Measurements from ENCODE around the gene TSN. TPM values are rescaled to one million over a fixed set of nuclear protein-coding genes. Genes with fewer than 3 reads are reported as not detected.

TSN gene
- total and polyA plus RNA-seq, 2 experiments from 2014 or later = 62.5 to 94.8 TPM

DNA sequence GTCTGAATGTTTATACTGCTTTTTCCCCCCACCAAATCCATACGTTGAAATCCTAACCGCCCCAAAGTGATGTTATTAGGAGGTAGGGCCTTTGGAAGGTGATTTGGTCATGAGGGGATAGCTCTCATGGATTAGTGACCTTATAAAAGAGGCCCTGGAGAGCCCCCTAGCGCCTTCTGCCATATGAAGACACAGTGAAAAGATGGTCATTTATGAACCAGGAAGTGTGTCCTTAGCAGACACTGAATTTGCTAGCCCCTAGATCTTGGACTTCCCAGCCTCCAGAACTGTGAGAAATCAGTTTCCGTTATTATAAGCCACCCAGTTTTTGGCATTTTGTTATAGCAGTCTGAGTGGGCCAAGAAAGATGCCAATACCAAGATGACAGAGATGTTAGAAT is 7.2 kb upstream of the TSN start:
- H3K27ac ChIP-seq (ENCODE audit: low read depth) = no peak overlapping the region
- no peaks in the 10 kb centered on the region for H3K4me1 ChIP-seq (ENCODE audit: insufficient read depth)
- no peaks in the 10 kb centered on the region for H3K9me2 ChIP-seq (ENCODE audit: insufficient read depth)
- no peaks in the 10 kb centered on the region for H3K79me2 ChIP-seq (replicated peaks; ENCODE audit: insufficient read depth)
- H3K4me2 ChIP-seq = no peak overlapping the region
- TF ChIP-seq CTCF (conservative IDR thresholded peaks at IDR 0.05; ENCODE audit: low read depth in 2 of 2) (peak; percentile 66 to 67), JUNB (IDR thresholded peaks at IDR 0.05; ENCODE audit: unreplicated experiment) (no peak)
- H3K4me3 Mint-ChIP-seq = no peak overlapping the region
- peak; percentile 82 for ATAC-seq
- no peaks in the 10 kb centered on the region for H3K36me3 ChIP-seq (ENCODE audit: insufficient read depth)
- no peak overlapping the region for H2AFZ ChIP-seq
- H4K20me1 ChIP-seq (replicated peaks; ENCODE audit: insufficient read depth) = no peaks in the 10 kb centered on the region
- H3K4me1 Mint-ChIP-seq = no peaks in the 10 kb centered on the region
- H3K27ac Mint-ChIP-seq = no peak overlapping the region
- H3K27me3 ChIP-seq (ENCODE audit: insufficient read depth) = no peaks in the 10 kb centered on the region
- H3F3A ChIP-seq (replicated peaks; ENCODE audit: low read depth) = no peaks in the 10 kb centered on the region
- no peaks in the 10 kb centered on the region for H3K27me3 Mint-ChIP-seq (ENCODE audit: insufficient read depth, low read depth, poor library complexity)
- no peaks in the 10 kb centered on the region for H3K36me3 Mint-ChIP-seq (ENCODE audit: low read depth)
- peak; percentile 67 for DNase-seq (ENCODE audit: low spot score)
- no peak overlapping the region for H3K4me3 ChIP-seq
- H3K9me3 Mint-ChIP-seq = no peaks in the 10 kb centered on the region

DNA sequence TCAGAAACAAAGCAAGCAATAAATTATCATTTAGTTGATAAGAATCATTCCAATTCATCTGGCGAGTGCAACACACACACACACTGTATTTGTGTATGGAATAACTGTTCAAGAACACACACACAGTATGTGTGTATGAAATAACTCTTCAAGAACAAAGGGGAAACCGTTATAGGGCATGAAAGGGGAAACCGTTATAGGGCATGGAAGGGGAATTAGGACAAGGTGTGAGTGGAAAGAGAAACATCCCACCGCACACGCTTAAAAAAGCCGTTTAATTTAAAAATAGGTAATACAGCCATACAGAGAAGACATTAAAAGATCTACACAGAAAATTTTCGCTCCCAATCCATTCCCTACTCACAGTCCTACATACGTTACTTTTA is 607 bp upstream of the TSN start:
- Histone ChIP-seq H3K27ac (ENCODE audit: low read depth) (no peak overlapping the region), H3K36me3 (ENCODE audit: insufficient read depth) (peaks cover 17% of the 10 kb centered on the region; the same call in 1 of the 2 replicates), H3K4me3 (peak overlapping the region; percentile 99), H3K4me1 (ENCODE audit: insufficient read depth) (peaks cover 14% of the 10 kb centered on the region), H3K9me2 (ENCODE audit: insufficient read depth) (no peaks in the 10 kb centered on the region), H3K27me3 (ENCODE audit: insufficient read depth) (no peaks in the 10 kb centered on the region), H3K79me2 (replicated peaks; ENCODE audit: insufficient read depth) (peaks cover 49% of the 10 kb centered on the region), H3F3A (replicated peaks; ENCODE audit: low read depth) (0 out of 2 replicates have a peak, but pooled peaks cover 2% of the 10 kb centered on the region), H4K20me1 (replicated peaks; ENCODE audit: insufficient read depth) (no peaks in the 10 kb centered on the region), H2AFZ (no peak overlapping the region), H3K4me2 (peak overlapping the region; percentile 79)
- Mint-ChIP-seq H3K9me3 (no peaks in the 10 kb centered on the region), H3K27me3 (ENCODE audit: insufficient read depth, low read depth, poor library complexity) (peaks cover 5% of the 10 kb centered on the region), H3K4me3 (peak overlapping the region; percentile 89), H3K27ac (peak overlapping the region; percentile 87), H3K36me3 (ENCODE audit: low read depth) (peaks cover 33% of the 10 kb centered on the region), H3K4me1 (peaks cover 9% of the 10 kb centered on the region)
- DNase-seq (ENCODE audit: low spot score) = no peak
- ATAC-seq = no peak
- TF ChIP-seq, protein P1, sequence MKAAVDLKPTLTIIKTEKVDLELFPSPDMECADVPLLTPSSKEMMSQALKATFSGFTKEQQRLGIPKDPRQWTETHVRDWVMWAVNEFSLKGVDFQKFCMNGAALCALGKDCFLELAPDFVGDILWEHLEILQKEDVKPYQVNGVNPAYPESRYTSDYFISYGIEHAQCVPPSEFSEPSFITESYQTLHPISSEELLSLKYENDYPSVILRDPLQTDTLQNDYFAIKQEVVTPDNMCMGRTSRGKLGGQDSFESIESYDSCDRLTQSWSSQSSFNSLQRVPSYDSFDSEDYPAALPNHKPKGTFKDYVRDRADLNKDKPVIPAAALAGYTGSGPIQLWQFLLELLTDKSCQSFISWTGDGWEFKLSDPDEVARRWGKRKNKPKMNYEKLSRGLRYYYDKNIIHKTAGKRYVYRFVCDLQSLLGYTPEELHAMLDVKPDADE (IDR thresholded peaks at IDR 0.05) = no peak
- TF ChIP-seq ZNF114 (CRISPR knock-in tag; IDR thresholded peaks at IDR 0.05) (no peak), EZH2 (IDR thresholded peaks at IDR 0.05; ENCODE audit: low read depth, unreplicated experiment) (no peak), CREB1 (CRISPR knock-in tag; IDR thresholded peaks at IDR 0.05; ENCODE audit: low read depth) (no peak), STAT1 (IDR thresholded peaks at IDR 0.05; ENCODE audit: unreplicated experiment) (no peak), POLR2AphosphoS5 (IDR thresholded peaks at IDR 0.05; ENCODE audit: low read depth) (no peak), JUNB (IDR thresholded peaks at IDR 0.05; ENCODE audit: unreplicated experiment) (no peak), ZNF462 (CRISPR knock-in tag; IDR thresholded peaks at IDR 0.05) (no peak), CTCF (conservative IDR thresholded peaks at IDR 0.05; ENCODE audit: low read depth in 2 of 2) (no peak)

All from GM23338 (cell line).